Liver (tissue), 9 donors: Measurements from ENCODE around the gene PLXDC2. TPM values are rescaled to one million over a fixed set of nuclear protein-coding genes. Genes with fewer than 3 reads are reported as not detected.

ENCODE experiments used
- DNase-seq: peaks from one replicate; pipeline ENCODE4 v3.0.0-alpha.2; 2017; ENCODE audit warnings: low spot score
- H3K27ac ChIP-seq, 2 donors: one replicate each; pipeline ENCODE4 v1.7.0; 2013; ENCODE audit warnings: inconsistent platforms in 2 of 2, low read length in 2 of 2, control low read depth in 1 of 2, low read depth in 1 of 2, mild to moderate bottlenecking in 1 of 2
- H3K27me3 ChIP-seq, 4 donors: one replicate each; pipeline versions ENCODE4 v1.6.1 to v1.7.0; 2013; ENCODE audit warnings: low read length in 3 of 4, inconsistent platforms in 1 of 4, mild to moderate bottlenecking in 1 of 4, moderate library complexity in 1 of 4; ENCODE audit not compliant: control insufficient read depth in 4 of 4, insufficient read depth in 4 of 4
- H3K36me3 ChIP-seq, 4 donors: one replicate each; pipeline versions ENCODE4 v1.6.1 to v1.7.0; 2013; ENCODE audit warnings: low read length in 3 of 4, mild to moderate bottlenecking in 3 of 4, low read depth in 1 of 4, moderate library complexity in 1 of 4; ENCODE audit not compliant: control insufficient read depth in 4 of 4, insufficient read depth in 3 of 4
- H3K4me1 ChIP-seq, 4 donors: one replicate each; pipeline versions ENCODE4 v1.6.1 to v1.7.0; 2013; ENCODE audit warnings: low read length in 3 of 4, mild to moderate bottlenecking in 3 of 4, moderate library complexity in 1 of 4; ENCODE audit not compliant: control insufficient read depth in 4 of 4, insufficient read depth in 4 of 4
- H3K4me3 ChIP-seq, 3 donors: one replicate each; pipeline versions ENCODE4 v1.6.1 to v1.7.0; 2013; ENCODE audit warnings: low read length in 3 of 3, control low read depth in 1 of 3, low read depth in 1 of 3, mild to moderate bottlenecking in 1 of 3
- H3K9ac ChIP-seq, 2 donors: one replicate each; pipeline ENCODE4 v1.7.0; 2013; ENCODE audit warnings: low read length in 2 of 2, mild to moderate bottlenecking in 2 of 2, moderate library complexity in 2 of 2, control low read depth in 1 of 2, low read depth in 1 of 2
- H3K9me3 ChIP-seq, 4 donors: one replicate each; pipeline versions ENCODE4 v1.6.1 to v1.7.0; 2013; ENCODE audit warnings: low read length in 3 of 4; ENCODE audit not compliant: control insufficient read depth in 4 of 4
- EGR1 ChIP-seq, 2 donors: IDR thresholded peaks; 2 replicates each; pipeline ENCODE4 v1.6.1; 2016 to 2018; ENCODE audit warnings: antibody characterized with exemption in 2 of 2, low read depth in 2 of 2
- FOXA1 ChIP-seq: IDR thresholded peaks from 2 replicates; pipeline ENCODE4 v1.6.1; 2016; ENCODE audit warnings: antibody characterized with exemption
- FOXA2 ChIP-seq: IDR thresholded peaks from 2 replicates; pipeline ENCODE4 v1.6.1; 2016; ENCODE audit warnings: antibody characterized with exemption
- GABPA ChIP-seq, 2 donors: IDR thresholded peaks in 1 of 2; conservative IDR thresholded peaks in 1 of 2; 2 replicates each; pipeline ENCODE4 v1.6.1; 2016; ENCODE audit warnings: antibody characterized with exemption in 2 of 2, mild to moderate bottlenecking in 1 of 2, moderate library complexity in 1 of 2
- HNF4A ChIP-seq, 2 donors: conservative IDR thresholded peaks; 2 replicates each; pipeline ENCODE4 v1.6.1; 2016; ENCODE audit warnings: antibody characterized with exemption in 2 of 2, mild to moderate bottlenecking in 2 of 2
- HNF4G ChIP-seq: IDR thresholded peaks from 2 replicates; pipeline ENCODE4 v1.6.1; 2016; ENCODE audit warnings: antibody characterized with exemption
- JUND ChIP-seq, 2 donors: IDR thresholded peaks; 2 replicates each; pipeline ENCODE4 v1.6.1; 2016; ENCODE audit warnings: antibody characterized with exemption in 2 of 2
- NR2F2 ChIP-seq: IDR thresholded peaks from 2 replicates; pipeline ENCODE4 v1.6.1; 2016; ENCODE audit warnings: antibody characterized with exemption
- RAD21 ChIP-seq, 2 donors: IDR thresholded peaks; 2 replicates each; pipeline ENCODE4 v1.6.1; 2016; ENCODE audit warnings: antibody characterized with exemption in 2 of 2, mild to moderate bottlenecking in 2 of 2
- RXRA ChIP-seq, 2 donors: IDR thresholded peaks; 2 replicates each; pipeline ENCODE4 v1.6.1; 2017 to 2018; ENCODE audit warnings: antibody characterized with exemption in 2 of 2, mild to moderate bottlenecking in 1 of 2
- SP1 ChIP-seq: IDR thresholded peaks from 2 replicates; pipeline ENCODE4 v1.6.1; 2018; ENCODE audit warnings: antibody characterized with exemption, mild to moderate bottlenecking
- TAF1 ChIP-seq: conservative IDR thresholded peaks from 2 replicates; pipeline ENCODE4 v1.6.1; 2016; ENCODE audit warnings: antibody characterized with exemption, mild to moderate bottlenecking
- YY1 ChIP-seq: IDR thresholded peaks from 2 replicates; pipeline ENCODE4 v1.6.1; 2016; ENCODE audit warnings: antibody characterized with exemption, mild to moderate bottlenecking
- polyA plus RNA-seq, 2 donors: library from polyadenylated mRNA; stranded (reverse) in 1 of 2; unstranded in 1 of 2; fragments of 200-250 nt in 1 of 2; fragments of >200 nt in 1 of 2; fragmentation: Nextera tagmentation in 1 of 2; extraction: Ambion mirVana in 1 of 2; gene quantifications; one replicate each; pipeline versions ENCODE4 v1.2.1 to v1.2.3, GENCODE V29; 2013 to 2015
- total RNA-seq, 2 donors: library from RNA; depleted of rRNA; stranded (reverse); fragments of >200 nt; gene quantifications; one replicate each; pipeline ENCODE4 v1.2.3, GENCODE V29; 2014
- TF ChIP-seq, protein P1 (sequence below): IDR thresholded peaks from 2 replicates; pipeline ENCODE4 v1.6.1; 2016; ENCODE audit warnings: antibody characterized with exemption
- TF ChIP-seq, protein P2 (sequence below): IDR thresholded peaks from 2 replicates; pipeline ENCODE4 v1.6.1; 2016; ENCODE audit warnings: antibody characterized with exemption, mild to moderate bottlenecking
- TF ChIP-seq, protein P3 (sequence below): IDR thresholded peaks from 2 replicates; pipeline ENCODE4 v1.6.1; 2016; ENCODE audit warnings: antibody characterized with exemption
- TF ChIP-seq, protein P4 (sequence below): IDR thresholded peaks from 2 replicates; pipeline ENCODE4 v1.6.1; 2016; ENCODE audit warnings: antibody characterized with exemption
- TF ChIP-seq, protein P5 (sequence below): fragments of 150-350 bp; IDR thresholded peaks from 2 replicates; pipeline ENCODE4 v1.5.1; 2017; ENCODE audit warnings: improper control_type of control experiment, low read depth, low read length; ENCODE audit not compliant: missing input control
- donor health status: healthy.
- donor health status: healthy.
- donor health status: healthy.
- donor health status: healthy.
- donor health status: healthy.

The PLXDC2 gene
- total and polyA plus RNA-seq, 4 donors: 1.4 to 5.1 (median 2.4) TPM

DNA sequence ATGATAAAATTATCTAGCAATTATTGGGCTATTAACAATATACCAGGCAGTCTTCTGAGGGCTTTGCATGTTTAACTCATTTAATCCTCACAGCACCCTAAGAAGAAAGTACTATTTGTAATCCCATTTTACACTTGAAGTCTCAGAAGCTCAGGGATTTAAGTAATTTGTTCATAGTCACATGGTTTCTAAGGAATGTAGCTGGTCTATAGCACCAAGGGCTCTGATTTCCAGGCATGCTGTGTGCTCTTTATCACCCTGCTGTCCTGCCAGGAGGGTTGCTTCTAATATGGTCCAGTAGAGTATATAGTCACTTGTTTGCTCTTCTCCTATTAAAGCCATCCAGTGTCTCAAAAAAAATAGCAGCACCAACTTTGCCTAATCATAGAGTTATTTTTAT, 417.2 kb downstream of the PLXDC2 start:
- Histone ChIP-seq H3K4me1 (no peaks in the 10 kb centered on the region), H3K9ac (no peak overlapping the region), H3K4me3 (no peak overlapping the region), H3K27ac (no peak overlapping the region), H3K36me3 (peaks cover 0 to 1% (median 0%) of the 10 kb centered on the region in 4 donors), H3K9me3 (no peaks in the 10 kb centered on the region), H3K27me3 (no peaks in the 10 kb centered on the region)
- no peak for DNase-seq
- TF ChIP-seq TAF1 (no peak), JUND (IDR thresholded peaks at IDR 0.05) (no peak), HNF4G (no peak), HNF4A (conservative IDR thresholded peaks at IDR 0.05) (no peak), SP1 (no peak), YY1 (no peak), EGR1 (IDR thresholded peaks at IDR 0.05; ENCODE audit: low read depth in 2 of 2) (no peak), NR2F2 (no peak), FOXA2 (no peak), RXRA (IDR thresholded peaks at IDR 0.05) (no peak), FOXA1 (no peak), GABPA (IDR thresholded peaks at IDR 0.05 in 1 of 2, conservative IDR thresholded peaks at IDR 0.05 in 1 of 2) (no peak), RAD21 (IDR thresholded peaks at IDR 0.05) (no peak)
- TF ChIP-seq, protein P1, sequence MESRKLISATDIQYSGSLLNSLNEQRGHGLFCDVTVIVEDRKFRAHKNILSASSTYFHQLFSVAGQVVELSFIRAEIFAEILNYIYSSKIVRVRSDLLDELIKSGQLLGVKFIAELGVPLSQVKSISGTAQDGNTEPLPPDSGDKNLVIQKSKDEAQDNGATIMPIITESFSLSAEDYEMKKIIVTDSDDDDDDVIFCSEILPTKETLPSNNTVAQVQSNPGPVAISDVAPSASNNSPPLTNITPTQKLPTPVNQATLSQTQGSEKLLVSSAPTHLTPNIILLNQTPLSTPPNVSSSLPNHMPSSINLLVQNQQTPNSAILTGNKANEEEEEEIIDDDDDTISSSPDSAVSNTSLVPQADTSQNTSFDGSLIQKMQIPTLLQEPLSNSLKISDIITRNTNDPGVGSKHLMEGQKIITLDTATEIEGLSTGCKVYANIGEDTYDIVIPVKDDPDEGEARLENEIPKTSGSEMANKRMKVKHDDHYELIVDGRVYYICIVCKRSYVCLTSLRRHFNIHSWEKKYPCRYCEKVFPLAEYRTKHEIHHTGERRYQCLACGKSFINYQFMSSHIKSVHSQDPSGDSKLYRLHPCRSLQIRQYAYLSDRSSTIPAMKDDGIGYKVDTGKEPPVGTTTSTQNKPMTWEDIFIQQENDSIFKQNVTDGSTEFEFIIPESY: no peak
- TF ChIP-seq, protein P2, sequence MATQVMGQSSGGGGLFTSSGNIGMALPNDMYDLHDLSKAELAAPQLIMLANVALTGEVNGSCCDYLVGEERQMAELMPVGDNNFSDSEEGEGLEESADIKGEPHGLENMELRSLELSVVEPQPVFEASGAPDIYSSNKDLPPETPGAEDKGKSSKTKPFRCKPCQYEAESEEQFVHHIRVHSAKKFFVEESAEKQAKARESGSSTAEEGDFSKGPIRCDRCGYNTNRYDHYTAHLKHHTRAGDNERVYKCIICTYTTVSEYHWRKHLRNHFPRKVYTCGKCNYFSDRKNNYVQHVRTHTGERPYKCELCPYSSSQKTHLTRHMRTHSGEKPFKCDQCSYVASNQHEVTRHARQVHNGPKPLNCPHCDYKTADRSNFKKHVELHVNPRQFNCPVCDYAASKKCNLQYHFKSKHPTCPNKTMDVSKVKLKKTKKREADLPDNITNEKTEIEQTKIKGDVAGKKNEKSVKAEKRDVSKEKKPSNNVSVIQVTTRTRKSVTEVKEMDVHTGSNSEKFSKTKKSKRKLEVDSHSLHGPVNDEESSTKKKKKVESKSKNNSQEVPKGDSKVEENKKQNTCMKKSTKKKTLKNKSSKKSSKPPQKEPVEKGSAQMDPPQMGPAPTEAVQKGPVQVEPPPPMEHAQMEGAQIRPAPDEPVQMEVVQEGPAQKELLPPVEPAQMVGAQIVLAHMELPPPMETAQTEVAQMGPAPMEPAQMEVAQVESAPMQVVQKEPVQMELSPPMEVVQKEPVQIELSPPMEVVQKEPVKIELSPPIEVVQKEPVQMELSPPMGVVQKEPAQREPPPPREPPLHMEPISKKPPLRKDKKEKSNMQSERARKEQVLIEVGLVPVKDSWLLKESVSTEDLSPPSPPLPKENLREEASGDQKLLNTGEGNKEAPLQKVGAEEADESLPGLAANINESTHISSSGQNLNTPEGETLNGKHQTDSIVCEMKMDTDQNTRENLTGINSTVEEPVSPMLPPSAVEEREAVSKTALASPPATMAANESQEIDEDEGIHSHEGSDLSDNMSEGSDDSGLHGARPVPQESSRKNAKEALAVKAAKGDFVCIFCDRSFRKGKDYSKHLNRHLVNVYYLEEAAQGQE: no peak
- TF ChIP-seq, protein P3, sequence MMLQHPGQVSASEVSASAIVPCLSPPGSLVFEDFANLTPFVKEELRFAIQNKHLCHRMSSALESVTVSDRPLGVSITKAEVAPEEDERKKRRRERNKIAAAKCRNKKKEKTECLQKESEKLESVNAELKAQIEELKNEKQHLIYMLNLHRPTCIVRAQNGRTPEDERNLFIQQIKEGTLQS: no peak
- TF ChIP-seq, protein P4, sequence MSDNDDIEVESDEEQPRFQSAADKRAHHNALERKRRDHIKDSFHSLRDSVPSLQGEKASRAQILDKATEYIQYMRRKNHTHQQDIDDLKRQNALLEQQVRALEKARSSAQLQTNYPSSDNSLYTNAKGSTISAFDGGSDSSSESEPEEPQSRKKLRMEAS: no peak
- TF ChIP-seq, protein P5, sequence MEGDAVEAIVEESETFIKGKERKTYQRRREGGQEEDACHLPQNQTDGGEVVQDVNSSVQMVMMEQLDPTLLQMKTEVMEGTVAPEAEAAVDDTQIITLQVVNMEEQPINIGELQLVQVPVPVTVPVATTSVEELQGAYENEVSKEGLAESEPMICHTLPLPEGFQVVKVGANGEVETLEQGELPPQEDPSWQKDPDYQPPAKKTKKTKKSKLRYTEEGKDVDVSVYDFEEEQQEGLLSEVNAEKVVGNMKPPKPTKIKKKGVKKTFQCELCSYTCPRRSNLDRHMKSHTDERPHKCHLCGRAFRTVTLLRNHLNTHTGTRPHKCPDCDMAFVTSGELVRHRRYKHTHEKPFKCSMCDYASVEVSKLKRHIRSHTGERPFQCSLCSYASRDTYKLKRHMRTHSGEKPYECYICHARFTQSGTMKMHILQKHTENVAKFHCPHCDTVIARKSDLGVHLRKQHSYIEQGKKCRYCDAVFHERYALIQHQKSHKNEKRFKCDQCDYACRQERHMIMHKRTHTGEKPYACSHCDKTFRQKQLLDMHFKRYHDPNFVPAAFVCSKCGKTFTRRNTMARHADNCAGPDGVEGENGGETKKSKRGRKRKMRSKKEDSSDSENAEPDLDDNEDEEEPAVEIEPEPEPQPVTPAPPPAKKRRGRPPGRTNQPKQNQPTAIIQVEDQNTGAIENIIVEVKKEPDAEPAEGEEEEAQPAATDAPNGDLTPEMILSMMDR: no peak
